CD4-positive, alpha-beta T cell treated with Interleukin-12 subunit alpha and Interleukin-12 subunit beta, for 1 hour (primary cell): ENCODE data around the gene PAM16.

Experiments used
- DNase-seq: peaks from one replicate; pipeline ENCODE4 v3.0.0-alpha.2; 2020

PAM16 gene

GRCh38 chr16:4383591-4384444 is 32.7 kb upstream of the PAM16 start:
- no peak for DNase-seq

- DNase-seq: no peak
These were observed 31.8 kb upstream of the PAM16 start for GRCh38 chr16:4382795-4383357.

DNA sequence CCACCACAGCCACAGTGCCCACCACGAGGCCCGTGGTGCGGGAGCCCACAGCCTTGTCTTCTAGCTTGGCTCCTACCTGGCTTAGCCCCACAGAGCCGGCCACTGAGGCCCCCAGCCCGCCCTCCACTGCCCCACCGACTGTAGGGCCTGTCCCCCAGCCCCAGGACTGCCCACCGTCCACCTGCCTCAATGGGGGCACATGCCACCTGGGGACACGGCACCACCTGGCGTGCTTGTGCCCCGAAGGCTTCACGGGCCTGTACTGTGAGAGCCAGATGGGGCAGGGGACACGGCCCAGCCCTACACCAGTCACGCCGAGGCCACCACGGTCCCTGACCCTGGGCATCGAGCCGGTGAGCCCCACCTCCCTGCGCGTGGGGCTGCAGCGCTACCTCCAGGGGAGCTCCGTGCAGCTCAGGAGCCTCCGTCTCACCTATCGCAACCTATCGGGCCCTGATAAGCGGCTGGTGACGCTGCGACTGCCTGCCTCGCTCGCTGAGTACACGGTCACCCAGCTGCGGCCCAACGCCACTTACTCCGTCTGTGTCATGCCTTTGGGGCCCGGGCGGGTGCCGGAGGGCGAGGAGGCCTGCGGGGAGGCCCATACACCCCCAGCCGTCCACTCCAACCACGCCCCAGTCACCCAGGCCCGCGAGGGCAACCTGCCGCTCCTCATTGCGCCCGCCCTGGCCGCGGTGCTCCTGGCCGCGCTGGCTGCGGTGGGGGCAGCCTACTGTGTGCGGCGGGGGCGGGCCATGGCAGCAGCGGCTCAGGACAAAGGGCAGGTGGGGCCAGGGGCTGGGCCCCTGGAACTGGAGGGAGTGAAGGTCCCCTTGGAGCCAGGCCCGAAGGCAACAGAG is 31.0 kb upstream of the PAM16 start:
- no peak for DNase-seq

DNA sequence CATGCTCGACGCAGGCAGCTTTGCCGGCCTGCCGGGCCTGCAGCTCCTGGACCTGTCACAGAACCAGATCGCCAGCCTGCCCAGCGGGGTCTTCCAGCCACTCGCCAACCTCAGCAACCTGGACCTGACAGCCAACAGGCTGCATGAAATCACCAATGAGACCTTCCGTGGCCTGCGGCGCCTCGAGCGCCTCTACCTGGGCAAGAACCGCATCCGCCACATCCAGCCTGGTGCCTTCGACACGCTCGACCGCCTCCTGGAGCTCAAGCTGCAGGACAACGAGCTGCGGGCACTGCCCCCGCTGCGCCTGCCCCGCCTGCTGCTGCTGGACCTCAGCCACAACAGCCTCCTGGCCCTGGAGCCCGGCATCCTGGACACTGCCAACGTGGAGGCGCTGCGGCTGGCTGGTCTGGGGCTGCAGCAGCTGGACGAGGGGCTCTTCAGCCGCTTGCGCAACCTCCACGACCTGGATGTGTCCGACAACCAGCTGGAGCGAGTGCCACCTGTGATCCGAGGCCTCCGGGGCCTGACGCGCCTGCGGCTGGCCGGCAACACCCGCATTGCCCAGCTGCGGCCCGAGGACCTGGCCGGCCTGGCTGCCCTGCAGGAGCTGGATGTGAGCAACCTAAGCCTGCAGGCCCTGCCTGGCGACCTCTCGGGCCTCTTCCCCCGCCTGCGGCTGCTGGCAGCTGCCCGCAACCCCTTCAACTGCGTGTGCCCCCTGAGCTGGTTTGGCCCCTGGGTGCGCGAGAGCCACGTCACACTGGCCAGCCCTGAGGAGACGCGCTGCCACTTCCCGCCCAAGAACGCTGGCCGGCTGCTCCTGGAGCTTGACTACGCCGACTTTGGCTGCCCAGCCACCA is 30.2 kb upstream of the PAM16 start:
- no peak for DNase-seq

- DNase-seq: no peak
These were observed 29.3 kb upstream of the PAM16 start for GRCh38 chr16:4380119-4381063.

DNA sequence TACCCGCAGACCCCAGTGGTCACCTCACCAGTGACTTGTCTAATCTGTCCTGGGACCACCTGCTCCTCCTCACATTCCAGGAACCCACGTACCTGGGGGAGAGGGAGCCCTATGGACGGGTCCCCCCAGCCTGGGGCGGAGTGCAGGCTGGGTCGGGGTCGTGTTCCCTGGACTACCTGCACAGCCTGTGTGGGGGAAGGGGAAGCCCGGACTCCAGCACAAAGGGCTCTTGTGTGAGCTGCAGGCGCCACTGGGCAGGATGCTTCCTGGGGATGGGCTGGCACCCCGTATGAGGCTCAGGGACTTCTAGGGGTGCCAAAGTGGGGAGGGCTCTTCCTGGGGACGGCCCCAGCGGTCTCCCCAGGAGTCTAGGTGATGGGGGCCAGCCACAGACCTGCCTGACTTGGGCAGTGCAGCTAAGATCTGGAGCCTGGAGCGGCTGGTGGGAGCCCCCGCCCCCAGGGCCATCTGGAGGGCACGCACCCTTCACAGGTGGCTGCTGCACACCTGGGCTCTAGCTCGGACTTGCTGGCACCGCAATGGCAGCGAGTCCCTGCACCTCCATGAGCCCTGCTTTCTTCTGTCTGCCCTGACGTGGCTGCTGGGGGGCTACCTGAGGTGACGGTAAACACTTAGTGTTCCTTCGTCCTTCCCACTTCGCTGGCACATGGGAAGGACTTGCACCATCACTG is 28.0 kb upstream of the PAM16 start:
- DNase-seq: no peak

GRCh38 chr16:4378161-4378666 is 27.1 kb upstream of the PAM16 start:
- DNase-seq: no peak

DNA sequence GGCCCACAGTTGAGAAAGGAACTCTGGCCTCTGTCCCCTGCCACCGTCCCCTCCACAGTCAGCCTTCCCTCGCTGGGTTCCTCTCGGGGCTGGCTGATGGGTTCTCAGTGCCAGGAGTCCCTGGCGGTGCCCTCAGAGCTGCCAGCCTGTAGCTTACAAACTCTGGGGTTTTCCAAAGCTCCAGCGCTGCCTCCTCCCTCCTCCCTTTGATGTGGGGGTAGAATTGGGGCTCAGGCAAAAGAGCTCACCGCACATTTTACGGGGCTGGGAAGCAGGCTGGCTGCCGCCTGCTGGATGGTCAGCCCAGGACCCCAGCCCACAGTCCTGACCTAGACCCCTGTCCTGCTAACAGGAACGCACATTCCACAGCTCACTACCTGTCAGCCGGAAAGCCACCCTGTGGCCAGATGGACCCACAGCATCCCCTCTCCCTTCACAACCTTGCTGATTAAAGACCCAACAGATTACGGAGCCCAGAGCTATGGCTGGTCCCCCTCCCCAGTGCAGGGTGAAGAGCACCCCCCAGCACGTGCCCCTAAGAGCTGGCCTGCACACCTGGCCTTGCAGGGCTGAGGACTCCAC is 26.5 kb upstream of the PAM16 start:
- DNase-seq: no peak

DNA sequence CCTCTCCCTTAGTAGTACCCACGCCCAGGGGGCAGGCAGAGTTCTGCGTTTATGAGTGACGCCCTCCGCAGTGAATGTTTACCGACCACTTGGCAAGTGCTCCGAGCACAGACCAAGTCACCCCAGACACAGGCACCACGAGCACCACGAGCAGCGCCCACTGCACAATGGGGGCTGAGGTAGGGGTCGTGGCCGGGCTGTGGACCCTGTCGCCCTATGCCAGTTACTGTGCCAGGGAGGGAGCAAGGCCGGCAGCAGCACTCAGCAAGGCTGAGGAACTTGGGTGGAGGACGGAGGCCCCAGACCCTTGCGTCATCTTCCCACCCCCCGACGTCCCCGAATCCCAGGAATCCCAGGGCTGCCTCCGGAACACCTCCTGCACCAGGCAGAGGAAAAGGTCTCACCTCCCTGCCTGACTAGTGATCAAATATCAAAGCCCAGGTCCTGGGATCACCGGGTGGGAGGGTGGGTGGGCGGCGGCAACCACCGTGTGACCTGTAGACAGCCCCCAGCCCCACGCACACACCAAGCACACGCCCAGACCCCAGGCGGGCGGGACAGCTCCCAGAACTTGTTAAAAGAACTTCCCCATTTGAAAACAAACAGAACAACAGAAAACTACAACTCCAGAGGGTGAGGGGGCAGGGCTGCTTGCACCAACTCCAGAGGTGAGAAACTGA is 25.9 kb upstream of the PAM16 start:
- DNase-seq: no peak

DNA sequence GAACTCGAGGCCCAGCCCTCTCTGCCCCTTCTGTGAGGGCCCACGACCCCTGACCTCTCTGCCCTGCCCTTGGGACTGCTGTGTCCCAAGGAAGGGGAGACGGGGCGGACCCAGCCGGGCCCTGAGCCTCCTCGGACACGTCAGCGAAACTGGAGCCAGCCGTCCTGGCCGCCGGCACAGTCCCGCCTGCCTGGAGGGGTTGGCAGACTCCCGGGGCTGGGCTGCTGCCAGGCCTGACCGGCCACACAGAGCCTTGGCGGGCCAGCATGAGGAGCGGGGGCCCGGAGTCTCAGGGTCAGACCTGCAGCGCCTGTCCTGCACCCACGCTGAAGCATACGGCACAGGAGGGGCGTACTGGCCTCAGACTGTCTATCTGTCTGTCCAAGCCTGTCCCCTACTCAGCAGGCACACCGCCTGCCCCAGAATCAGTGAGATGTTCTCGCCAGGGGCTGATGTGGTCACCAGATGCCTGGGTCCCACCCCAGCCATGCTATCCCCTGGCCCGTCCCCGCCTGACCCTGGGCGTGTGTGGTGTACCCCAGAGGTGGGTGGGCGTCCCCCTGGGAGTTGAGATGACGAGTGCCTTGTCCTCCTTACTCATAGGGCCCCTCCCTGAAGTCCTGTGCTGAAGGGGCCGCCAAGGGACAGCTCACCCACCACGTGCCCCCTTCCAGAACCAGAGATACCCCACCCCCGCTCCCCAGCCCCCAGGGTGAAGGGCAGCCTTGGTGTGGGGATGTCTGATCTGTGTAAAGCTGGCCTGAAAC is 25.2 kb upstream of the PAM16 start:
- DNase-seq: no peak

GRCh38 chr16:4375717-4376116 is 24.6 kb upstream of the PAM16 start:
- no peak for DNase-seq

GRCh38 chr16:4373909-4374742 is 23.0 kb upstream of the PAM16 start:
- peak; percentile 26 for DNase-seq

- no peak for DNase-seq
These were observed 22.3 kb upstream of the PAM16 start for GRCh38 chr16:4373356-4373908.

GRCh38 chr16:4372578-4373355 is 21.6 kb upstream of the PAM16 start:
- no peak for DNase-seq

GRCh38 chr16:4372001-4372577 is 21.0 kb upstream of the PAM16 start:
- peak; percentile 31 for DNase-seq

DNA sequence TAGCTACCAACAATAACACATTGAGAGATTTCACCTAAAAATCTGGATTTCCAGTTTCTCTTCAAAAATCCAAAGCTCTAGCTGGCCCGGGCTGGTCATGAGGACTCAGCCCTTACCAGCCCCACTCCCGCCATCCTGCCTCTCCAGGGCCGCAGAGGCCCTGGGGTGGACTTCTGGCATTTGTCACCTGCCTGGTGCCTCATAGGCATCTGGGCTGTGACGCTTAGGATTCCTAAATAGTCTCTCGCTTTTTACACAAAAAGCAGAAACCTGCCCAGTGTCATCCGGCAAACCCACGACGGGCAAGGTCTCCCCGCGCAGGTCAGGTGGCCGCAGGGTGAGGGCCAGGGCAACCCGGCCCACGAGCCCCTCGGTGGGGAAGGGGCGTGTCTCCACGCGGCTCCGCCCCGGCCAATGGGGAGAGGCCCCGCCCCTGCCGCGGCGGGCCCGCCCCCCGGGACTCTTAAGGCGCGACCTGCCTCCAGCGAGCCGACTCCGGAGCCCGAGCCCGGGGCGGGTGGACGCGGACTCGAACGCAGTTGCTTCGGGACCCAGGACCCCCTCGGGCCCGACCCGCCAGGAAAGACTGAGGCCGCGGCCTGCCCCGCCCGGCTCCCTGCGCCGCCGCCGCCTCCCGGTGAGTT is 20.4 kb upstream of the PAM16 start, which contains the start of gene VASN:
Gene VASN, plus strand, starts transcription at position 492 of the 644 bp plus-strand sequence. CDS start 9,030 bp downstream, outside the sequence.
- DNase-seq: peak; percentile 74
